Endothelial cell (in vitro differentiated cells): Measurements from ENCODE around the gene PTPRN2. TPM values are rescaled to one million over a fixed set of nuclear protein-coding genes. Genes with fewer than 3 reads are reported as not detected.

ENCODE experiments used
- DNase-seq: peaks from one replicate; pipeline ENCODE4 v3.0.0; 2021; ENCODE audit warnings: low spot score
- H3K27ac Mint-ChIP-seq: one replicate; pipeline ENCODE4 v1.8.0; 2021; ENCODE audit warnings: mixed read lengths, inconsistent platforms; ENCODE audit not compliant: unreplicated experiment
- H3K27me3 Mint-ChIP-seq: one replicate; pipeline ENCODE4 v1.8.0; 2021; ENCODE audit warnings: mild to moderate bottlenecking, moderate library complexity, mixed read lengths, inconsistent platforms; ENCODE audit not compliant: unreplicated experiment
- H3K36me3 Mint-ChIP-seq: one replicate; pipeline ENCODE4 v1.8.0; 2021; ENCODE audit warnings: mild to moderate bottlenecking, low read depth, mixed read lengths, inconsistent platforms; ENCODE audit not compliant: unreplicated experiment
- H3K4me1 Mint-ChIP-seq: one replicate; pipeline ENCODE4 v1.8.0; 2021; ENCODE audit warnings: mild to moderate bottlenecking, mixed read lengths, inconsistent platforms; ENCODE audit not compliant: unreplicated experiment
- H3K4me3 Mint-ChIP-seq: one replicate; pipeline ENCODE4 v1.8.0; 2021; ENCODE audit warnings: mild to moderate bottlenecking, mixed read lengths, inconsistent platforms; ENCODE audit not compliant: unreplicated experiment
- H3K9me3 Mint-ChIP-seq: one replicate; pipeline ENCODE4 v1.8.0; 2021; ENCODE audit warnings: mixed read lengths, inconsistent platforms; ENCODE audit not compliant: unreplicated experiment
- total RNA-seq: library from RNA; stranded (reverse); fragmentation: NEBNext Ultra II Directional; extraction: Animal tissue kit (Norgen Biotek cat#: 25700); gene quantifications from one replicate; pipeline ENCODE4 v1.2.1, GENCODE V29; 2021; ENCODE audit not compliant: unreplicated experiment
- TF ChIP-seq, protein P1 (sequence below): fragments of 200-600 bp; sonication (generic); IDR thresholded peaks from one replicate; pipeline ENCODE4 v1.5.0; 2021; ENCODE audit warnings: antibody characterized with exemption; ENCODE audit not compliant: unreplicated experiment

The PTPRN2 gene
- total RNA-seq, 1 donor from 2014 or later: 0.18 TPM

GRCh38 chr7:157930441-157930840 is 657.2 kb downstream of the PTPRN2 start:
- H3K36me3 Mint-ChIP-seq: peaks cover 20% of the 10 kb centered on the region
- no peak overlapping the region for H3K4me3 Mint-ChIP-seq
- DNase-seq: no peak
- H3K27me3 Mint-ChIP-seq: peaks cover 22% of the 10 kb centered on the region
- no peak overlapping the region for H3K27ac Mint-ChIP-seq
- H3K4me1 Mint-ChIP-seq: no peaks in the 10 kb centered on the region
- H3K9me3 Mint-ChIP-seq: peaks cover 49% of the 10 kb centered on the region
- TF ChIP-seq, protein P1, sequence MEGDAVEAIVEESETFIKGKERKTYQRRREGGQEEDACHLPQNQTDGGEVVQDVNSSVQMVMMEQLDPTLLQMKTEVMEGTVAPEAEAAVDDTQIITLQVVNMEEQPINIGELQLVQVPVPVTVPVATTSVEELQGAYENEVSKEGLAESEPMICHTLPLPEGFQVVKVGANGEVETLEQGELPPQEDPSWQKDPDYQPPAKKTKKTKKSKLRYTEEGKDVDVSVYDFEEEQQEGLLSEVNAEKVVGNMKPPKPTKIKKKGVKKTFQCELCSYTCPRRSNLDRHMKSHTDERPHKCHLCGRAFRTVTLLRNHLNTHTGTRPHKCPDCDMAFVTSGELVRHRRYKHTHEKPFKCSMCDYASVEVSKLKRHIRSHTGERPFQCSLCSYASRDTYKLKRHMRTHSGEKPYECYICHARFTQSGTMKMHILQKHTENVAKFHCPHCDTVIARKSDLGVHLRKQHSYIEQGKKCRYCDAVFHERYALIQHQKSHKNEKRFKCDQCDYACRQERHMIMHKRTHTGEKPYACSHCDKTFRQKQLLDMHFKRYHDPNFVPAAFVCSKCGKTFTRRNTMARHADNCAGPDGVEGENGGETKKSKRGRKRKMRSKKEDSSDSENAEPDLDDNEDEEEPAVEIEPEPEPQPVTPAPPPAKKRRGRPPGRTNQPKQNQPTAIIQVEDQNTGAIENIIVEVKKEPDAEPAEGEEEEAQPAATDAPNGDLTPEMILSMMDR: no peak

DNA sequence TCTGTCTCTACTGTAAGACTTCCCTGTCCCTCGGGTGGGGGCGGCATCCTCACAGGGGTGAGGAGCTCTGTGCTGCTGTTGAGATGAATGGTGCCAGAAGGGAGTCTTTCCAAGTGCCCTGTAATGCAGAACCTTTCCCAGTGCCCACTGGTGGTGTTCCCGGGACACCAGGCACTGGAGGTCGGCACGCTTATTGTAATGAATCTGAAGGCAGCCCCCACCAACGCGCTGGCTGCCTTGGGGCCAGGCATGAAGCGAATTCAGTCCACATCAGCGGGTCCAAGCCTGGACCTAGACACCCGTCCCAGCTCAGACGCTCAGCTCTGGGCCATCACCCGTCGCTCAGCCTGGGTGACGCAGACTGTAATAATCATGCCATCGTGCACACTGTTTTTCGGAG is 658.0 kb downstream of the PTPRN2 start:
- DNase-seq: no peak
- no peak overlapping the region for H3K4me3 Mint-ChIP-seq
- H3K9me3 Mint-ChIP-seq: peaks cover 46% of the 10 kb centered on the region
- peaks cover 22% of the 10 kb centered on the region for H3K27me3 Mint-ChIP-seq
- no peaks in the 10 kb centered on the region for H3K4me1 Mint-ChIP-seq
- TF ChIP-seq, protein P1: no peak
- peaks cover 17% of the 10 kb centered on the region for H3K36me3 Mint-ChIP-seq
- H3K27ac Mint-ChIP-seq: no peak overlapping the region

DNA sequence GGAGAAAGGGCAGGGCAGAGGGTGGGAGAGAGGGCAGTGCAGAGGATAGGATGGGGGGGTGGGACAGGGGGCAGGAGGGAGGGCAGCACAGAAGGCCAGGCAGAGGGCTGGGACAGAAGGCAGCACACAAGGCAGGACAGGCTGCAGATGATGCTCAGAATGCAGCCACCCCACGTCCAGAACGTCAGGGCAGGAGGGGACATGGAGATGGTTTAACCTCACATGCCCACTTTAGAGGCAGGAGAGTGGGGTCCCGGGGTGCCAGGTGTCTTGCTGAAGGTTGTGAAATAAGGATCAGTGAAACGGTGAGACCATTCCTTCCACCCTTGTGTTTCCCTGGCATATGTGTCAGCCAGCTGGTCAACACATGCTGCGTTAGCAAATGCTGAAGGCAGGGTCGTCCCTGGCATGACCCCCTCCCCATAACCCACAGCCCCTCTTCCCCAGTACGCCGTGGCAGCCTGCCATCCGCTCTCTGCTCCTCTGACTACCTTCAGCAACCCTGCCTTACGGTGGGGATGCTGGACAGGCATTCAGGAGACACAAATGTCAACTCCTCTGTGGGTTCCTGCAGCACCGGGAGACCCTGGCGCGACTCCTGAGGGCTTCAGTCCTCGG is 658.7 kb downstream of the PTPRN2 start:
- Mint-ChIP-seq H3K4me1 (no peaks in the 10 kb centered on the region), H3K36me3 (peaks cover 17% of the 10 kb centered on the region), H3K27ac (no peak overlapping the region), H3K4me3 (no peak overlapping the region), H3K9me3 (peaks cover 43% of the 10 kb centered on the region), H3K27me3 (peaks cover 22% of the 10 kb centered on the region)
- TF ChIP-seq, protein P1: no peak
- DNase-seq: no peak

GRCh38 chr7:157928171-157928794 is 659.3 kb downstream of the PTPRN2 start:
- no peaks in the 10 kb centered on the region for H3K4me1 Mint-ChIP-seq
- TF ChIP-seq, protein P1: no peak
- peaks cover 22% of the 10 kb centered on the region for H3K27me3 Mint-ChIP-seq
- no peak for DNase-seq
- no peak overlapping the region for H3K4me3 Mint-ChIP-seq
- peaks cover 46% of the 10 kb centered on the region for H3K9me3 Mint-ChIP-seq
- peaks cover 21% of the 10 kb centered on the region for H3K36me3 Mint-ChIP-seq
- no peak overlapping the region for H3K27ac Mint-ChIP-seq

DNA sequence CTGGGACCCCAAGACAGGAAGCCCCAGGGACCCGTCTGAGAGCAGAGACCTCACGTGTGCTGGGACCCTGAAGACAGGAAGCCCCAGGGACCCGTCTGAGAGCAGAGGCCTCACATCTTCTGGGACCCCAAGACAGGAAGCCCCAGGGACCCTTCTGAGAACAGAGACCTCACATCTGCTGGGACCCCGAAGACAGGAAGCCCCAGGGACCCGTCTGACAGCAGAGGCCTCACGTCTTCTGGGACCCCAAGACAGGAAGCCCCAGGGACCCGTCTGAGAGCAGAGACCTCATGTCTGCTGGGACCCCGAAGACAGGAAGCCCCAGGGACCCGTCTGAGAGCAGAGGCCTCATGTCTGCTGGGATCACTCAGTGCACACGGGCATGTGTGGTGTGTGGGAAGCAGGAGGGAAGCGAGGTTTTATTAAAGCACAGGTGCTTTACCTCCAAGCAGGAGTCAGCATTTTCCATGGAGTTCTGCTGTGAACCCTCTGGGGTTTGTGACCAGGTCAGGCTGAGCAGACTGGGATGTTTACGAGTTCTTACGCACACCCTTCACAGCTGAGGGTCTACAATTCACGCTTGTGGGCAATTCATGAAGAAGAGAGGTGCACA is 660.2 kb downstream of the PTPRN2 start:
- DNase-seq: no peak
- H3K27ac Mint-ChIP-seq: no peak overlapping the region
- H3K9me3 Mint-ChIP-seq: peaks cover 47% of the 10 kb centered on the region
- H3K4me1 Mint-ChIP-seq: no peaks in the 10 kb centered on the region
- H3K4me3 Mint-ChIP-seq: no peak overlapping the region
- peaks cover 16% of the 10 kb centered on the region for H3K36me3 Mint-ChIP-seq
- TF ChIP-seq, protein P1: no peak
- peaks cover 22% of the 10 kb centered on the region for H3K27me3 Mint-ChIP-seq
